HG03045 (cell line): ENCODE results near the gene PDGFRB.

Experiments used
- ATAC-seq: cut with Tn5 transposase; IDR thresholded peaks from one replicate; pipeline ENCODE4 v1.9.1; 2021; ENCODE audit warnings: mild to moderate bottlenecking, moderate library complexity; ENCODE audit not compliant: unreplicated experiment

Gene PDGFRB

DNA sequence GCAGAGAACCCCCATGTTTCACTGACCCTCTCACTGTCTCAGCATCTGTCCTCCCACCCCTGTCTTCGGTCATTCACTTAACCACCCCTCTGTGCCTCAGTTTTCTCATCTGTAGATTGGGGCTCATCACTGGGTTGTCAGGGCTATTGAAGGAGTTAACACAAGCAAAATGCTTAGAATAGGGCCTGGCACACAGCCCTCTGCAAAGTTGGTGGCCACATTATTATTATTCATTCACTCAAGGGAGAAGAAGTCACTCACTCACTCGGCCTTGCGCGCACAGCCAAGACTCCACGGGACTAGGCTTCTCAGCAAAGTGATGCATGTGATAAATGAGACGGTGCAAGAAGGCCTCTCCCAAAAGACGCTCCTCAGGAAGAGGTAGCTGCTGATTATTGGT is 8.0 kb downstream of the PDGFRB start:
- no peak for ATAC-seq

DNA sequence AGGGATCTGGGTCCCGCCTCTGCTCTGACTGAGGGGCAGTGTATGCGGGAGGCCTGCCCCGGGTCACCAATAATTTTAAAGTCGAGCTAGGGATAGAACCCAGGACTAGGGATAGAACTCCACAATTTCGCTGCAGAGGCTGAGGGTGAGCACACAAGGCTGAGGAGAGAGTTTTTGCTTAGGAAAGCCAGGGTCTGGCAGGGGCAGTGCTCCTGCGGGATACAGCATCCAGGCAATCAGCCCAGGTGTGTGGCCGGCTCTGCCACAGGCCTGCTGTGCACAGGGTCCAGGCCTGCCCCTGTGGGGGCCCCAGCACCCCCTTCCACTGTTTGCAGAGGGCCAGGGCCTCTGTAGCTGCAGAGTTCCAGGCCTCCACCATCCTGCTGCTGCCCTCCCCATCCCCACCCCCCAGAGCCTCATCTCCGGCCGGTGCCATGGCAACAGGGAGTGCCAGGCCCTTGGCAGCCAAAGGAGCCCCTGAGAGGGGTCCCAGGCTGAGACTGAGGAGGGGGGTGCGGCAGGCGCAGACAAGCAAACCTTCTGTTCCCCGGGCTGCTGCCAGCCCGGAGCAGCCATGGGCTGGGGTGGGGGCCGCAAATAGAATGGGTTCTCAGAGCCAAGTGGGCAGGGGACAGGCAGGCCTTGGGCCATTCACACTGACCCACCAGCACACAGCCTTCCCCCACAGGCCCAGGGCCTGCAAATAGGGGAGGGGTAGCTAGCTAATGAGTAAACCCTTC is 8.6 kb downstream of the PDGFRB start:
- ATAC-seq = no peak

DNA sequence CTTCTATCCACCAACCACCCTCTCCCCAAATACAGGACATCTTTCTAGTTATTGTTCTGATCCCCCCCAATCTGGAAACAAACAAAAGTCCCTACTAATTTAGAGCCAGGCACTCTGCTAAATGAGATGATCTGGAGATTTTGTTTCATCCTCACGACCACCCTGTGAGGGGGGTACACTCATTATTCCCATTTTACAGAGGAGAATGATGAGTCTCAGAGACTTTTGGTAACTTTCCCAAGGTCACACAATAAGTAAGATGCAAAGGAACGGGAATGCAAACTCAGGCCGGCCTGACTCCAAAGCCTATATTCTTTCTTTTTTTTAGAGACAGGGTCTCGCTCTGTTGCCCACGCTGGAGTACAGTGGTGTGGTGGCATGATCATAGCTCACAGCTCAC is 9.4 kb downstream of the PDGFRB start:
- no peak for ATAC-seq

DNA sequence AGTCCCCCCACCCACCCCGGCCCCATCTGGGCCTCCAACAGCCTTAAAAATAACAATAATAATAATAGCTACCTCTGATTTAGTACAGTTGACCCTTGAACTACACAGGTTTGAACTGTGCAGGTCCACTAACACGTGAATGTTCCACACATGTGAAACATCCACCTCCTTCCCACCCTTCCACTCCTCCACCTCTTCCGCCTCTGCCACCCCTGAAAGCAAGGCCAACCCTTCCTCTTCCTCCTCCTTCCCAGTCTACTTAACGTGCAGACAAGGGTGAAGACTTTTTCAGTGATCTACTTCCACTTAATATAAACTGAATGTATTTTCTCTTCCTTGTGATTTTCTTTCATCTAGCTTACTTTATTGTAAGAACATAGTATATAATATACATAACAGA is 10.8 kb downstream of the PDGFRB start:
- no peak for ATAC-seq

DNA sequence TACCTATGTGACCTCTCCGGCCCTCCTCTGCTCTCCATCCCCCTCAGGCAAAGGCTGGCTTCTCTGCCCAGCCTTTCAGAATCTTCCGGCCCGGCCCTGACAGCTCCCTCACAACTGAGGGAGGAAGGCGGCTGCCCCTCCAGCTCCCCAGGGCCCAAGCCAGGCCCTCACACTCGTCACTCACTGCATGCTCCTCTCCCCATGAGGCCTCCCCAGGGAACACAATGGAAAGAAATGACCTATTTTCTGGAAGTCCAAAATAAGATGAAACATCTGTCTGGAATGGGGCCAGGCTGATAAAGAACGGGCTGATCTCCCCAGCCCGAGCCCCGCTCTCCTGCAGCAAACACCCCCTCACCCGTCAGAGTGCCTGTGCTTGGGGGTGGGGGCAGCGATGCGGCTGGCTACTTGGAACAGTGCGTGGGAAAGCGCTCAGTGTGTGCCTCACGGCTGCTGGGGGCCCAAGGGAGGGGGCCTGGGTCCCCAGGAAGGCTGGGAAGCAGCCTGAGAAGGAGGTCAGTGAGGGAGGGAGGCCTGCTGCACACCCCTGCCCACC is 11.3 kb downstream of the PDGFRB start:
- no peak for ATAC-seq

DNA sequence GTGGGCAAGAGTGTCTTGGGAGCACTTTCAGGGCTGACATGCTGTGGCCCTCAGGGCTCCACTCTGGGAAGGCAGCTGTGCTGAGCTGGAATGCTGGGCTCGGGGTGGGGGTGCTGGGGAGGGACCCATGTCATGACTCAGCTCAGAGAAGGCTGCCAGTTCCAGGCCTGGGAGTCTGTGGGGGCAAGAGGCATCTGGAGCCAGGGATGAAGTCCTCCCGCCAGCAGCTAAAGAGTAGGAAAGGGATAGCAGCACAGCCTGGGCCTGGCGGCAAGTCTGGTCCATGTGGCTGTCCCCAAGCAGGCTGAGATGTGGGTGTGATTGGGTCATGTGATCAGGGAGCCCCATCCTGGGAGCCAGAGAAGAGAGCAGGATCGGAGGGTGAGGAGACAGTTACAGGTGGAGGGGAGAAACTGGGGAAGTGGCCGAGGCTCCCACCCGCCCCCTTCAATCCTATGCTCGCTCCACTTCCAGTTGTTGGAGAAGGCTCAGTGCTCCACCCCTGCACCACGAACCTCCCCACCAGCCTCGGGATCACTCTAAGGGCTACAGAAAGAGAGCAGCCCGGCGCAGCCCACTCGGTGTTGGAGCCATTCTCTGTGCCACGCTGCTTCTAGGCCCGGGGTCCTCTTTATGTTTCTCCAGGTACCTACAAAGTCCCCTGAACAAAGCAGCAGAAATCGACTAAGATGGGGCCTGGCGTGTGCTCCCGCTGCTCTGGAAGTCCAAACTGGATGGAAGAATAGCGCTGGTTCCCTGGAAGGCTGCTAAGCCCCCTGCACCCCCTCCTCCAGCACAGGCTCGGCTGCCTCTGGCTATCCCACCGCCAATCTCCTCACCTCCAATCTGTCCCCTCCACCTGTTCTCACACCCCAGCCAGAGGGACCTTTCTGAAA is 12.0 kb downstream of the PDGFRB start:
- ATAC-seq = no peak

DNA sequence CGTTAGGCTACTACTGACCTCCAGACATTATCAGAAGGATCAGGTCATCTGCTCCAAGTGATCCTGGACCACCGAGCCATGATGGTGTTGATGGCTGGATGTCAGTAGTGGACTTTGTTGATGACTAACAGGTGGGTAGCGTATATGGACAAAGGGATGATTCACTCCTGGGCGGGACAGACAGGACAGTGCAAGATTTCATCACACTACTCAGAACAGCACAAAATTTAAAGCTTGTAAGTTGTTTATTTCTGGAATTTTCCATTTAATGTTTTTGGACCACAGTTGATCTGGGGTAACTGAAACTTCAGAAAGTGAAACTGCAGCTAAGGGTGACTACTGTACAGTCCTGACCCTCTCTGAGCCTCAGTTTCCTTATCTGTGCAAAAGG is 12.7 kb downstream of the PDGFRB start:
- ATAC-seq = no peak

DNA sequence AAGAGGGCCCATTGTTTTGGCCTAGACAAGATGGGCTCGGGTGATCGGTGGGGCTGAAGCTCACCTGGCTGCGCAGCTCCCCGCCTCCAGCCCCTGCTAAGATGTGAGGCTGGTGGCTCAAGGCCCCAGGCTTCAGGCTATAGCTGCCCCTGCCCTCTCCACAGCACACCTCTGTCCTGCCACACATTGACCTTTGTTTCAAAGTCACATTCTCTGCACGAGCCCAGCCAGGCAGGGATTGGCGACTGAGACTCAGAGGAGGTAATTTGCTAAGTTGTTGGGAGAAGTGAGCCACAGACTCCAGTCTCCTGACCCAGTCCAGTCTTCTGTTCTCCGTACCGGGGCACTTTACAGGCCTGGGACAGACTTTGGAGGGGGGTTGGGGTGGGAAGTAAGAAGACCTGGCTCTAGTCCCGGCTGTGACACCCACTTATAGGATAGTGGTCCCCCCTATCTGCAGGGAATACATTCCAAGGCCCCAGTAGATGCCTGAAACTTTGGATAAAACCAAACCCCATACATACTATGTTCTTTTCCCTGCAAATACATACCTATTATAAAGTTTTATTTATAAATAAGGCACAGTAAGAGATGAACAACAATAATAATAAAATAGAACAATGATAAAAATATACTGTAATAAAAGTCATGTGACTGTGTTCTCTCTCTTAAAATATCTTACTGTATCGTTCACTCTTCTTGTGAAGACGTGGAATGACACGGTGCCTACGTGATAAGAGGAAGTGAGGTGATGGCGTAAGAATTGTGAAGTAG is 13.3 kb downstream of the PDGFRB start:
- no peak for ATAC-seq

DNA sequence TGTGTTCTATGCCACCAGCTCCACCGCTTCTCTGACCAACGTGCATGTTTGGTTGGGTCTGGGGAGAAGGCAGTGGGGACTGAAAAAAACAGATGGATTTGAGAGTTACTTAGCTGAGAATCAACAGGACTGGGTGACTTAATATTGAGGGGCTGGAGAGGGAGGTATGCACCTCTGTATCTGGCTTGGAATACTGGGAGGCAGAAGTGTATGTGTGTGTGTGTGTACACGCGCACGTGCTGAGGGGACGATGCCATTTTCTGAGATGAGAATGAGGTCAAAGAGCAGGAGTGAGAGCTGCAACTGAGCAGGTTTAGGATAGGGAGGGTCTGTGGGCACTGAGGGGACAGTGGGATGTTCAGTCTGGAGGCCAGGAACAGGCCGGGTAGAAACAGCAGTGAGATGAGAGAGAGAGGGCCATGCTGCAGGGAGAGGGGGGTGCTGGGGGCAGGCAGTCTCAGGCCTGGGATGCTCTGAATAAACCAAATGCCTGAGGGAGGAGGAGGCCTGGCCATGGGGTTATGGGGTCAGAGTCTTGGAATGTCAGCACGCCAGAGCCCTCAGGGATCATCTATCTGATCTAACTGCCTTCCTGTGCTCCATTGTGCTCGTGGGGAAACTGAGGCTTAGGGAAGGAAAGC is 14.0 kb downstream of the PDGFRB start:
- no peak for ATAC-seq

DNA sequence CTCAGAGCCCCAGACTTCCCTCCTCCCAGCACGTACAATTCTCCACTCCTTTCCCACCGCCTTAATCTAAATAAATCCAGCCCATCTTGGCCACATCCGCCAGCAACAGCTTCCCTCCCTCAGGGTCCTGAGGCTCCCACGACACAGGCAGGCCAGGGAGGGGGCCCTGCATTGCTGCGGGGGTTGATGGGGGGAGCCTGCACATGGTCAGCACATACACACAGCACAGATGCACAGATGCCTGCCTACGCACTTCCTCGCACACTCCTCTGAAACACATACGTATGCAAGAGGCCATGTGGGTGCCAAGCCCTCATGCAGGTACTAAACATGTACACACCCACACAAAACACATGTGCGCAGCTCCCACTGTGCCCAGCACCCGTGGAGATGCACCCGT is 14.8 kb downstream of the PDGFRB start:
- ATAC-seq = no peak

DNA sequence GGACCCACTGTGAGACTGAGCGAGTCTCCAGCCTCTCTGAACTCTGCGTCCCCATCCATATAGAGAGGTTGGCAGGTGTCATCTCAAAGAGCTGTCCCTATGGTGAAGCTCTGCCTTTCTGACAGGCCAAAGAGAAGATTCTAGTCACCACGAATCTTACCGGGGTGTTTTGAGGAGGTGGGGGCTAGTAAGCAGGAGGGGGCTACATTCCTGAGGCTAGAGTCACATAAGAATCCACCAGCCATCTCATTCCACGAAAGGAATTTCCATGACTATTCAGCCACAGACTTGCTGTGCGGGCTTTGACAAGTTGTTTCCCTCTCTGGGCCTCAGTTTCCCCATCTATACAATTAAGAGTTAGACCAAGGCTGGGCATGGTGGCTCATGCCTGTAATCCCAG is 16.3 kb downstream of the PDGFRB start:
- no peak for ATAC-seq

DNA sequence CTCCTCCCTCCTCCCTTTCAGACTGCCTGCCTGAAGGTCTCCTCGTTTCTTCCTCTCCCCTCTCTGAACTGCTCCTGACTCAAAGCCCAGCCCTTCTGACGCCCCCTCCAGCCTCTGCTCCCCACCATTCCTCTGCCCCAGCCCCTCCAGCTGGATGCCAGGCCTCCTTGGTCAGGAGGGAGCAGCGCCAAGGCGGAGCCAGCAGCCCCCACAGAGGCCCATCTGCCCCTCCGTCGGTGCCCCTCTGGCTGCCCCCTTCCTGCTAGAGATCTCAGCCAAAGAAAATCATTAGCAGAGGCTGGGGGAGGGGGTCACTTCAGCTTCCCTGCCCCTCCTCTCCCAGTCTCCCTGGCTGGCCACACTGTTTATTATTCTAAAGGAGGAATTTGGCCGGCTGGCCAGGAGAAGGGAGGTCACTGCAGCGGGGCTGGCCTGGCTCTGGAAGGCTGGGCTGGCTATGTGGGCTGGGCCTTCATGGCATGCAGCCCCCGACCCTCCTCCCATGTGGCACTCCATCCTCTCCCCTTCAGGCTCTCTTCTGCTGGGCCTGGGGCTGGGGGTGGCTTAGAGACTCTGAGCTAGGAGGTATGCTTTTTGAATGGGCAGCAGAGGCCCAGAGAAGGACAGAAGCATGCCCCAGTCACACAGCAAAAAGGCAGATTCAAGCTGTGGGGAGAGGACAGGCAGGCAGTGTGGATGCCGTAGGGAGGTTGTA is 16.9 kb downstream of the PDGFRB start:
- ATAC-seq = no peak

DNA sequence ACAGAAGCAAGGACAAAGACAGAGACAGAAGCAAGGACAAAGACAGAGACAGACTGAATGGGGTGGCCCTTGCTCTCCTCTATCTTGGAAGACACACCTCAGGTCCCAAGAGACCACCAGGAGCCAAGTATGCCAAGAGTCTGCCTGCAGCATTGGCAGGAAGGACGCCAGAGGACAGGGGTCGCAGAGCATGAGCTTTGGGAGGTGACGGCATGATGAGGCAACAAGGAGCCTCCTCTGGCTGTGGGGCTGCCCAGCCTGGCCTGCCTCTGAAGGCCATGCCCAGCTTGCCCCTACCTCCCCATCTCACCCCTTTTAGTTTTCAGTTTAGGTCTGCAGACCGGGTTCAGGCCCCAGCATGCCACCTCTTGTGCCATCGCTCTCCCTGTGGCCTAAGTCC is 17.6 kb downstream of the PDGFRB start:
- ATAC-seq = no peak

DNA sequence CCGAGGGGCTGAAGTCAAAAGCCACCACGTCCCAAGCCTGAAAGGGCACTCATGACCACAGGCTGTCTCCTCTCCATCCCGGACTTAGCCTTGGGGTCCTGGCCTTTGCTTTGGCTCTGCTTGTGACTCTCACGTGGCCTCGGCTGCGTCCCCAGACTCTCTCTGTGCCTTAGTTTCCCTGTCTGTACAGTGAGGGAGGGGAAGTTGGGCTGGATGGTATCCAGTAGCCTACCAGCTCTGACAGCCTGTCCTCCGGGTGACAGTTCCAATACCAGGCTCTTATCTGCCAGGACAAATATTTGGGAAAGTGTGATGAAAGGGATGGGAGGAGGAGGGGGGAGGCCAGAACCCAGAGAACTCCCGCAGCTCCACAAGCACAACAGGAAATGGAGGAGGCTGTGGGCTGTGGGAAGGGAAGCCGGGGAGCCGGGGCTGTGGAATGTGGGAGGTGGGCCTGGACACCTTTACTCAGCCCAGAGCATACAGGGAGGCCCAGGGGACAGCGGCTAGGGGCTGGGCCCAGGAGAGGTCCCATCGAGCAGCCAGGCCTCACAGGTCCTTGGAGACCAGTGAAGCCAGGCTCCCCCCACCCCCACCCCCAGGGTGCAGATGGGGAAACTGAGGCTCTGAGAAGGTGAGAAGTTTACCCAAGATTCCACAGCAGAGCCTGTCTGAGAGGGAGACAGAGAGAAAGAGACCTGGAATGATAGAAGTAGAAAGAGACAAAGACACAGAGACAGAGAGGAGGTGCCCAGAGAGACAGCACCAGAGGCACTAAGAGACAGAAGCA is 18.3 kb downstream of the PDGFRB start:
- no peak for ATAC-seq

DNA sequence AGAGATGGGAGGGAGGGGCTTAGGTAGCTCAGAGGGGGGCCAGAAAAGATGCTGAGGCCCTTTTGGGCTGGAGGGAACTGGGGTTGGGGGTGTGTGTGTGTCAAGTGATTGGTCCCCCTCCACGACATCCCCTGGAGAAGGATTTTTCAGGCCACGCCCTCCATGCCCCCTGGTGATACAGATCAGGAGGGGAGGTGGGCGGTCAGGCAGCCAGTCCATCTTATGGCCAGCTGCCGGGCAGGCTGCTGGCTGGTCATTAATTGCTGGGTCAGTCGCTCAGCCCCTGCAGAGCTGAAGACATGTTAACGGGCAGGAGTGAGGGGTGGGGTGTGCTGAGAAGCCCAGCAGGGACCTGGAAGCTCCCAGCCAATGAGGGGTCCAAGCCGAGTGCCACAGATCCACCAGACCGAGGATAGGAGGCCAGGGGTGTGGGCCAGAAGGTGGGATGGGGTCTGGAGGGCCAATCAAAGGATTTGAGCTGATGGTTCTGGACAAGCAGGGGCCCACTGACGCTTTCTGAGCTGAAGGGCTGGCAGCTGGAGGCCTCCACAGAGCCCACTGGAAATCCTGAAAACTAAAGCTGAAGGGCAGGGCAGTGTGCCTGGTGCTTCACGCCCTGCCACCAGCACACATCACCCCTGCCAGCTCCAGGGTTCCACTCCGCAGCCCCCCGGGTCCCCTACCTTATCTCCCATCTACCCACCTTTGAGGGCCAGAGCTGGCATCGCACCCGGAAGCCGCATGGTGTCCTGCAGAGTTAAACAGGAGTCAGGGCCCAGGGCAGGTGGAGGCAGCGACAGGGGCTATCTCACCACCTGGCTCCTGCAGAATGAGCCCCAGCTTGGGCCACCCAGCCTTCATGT is 19.1 kb downstream of the PDGFRB start:
- ATAC-seq = no peak

DNA sequence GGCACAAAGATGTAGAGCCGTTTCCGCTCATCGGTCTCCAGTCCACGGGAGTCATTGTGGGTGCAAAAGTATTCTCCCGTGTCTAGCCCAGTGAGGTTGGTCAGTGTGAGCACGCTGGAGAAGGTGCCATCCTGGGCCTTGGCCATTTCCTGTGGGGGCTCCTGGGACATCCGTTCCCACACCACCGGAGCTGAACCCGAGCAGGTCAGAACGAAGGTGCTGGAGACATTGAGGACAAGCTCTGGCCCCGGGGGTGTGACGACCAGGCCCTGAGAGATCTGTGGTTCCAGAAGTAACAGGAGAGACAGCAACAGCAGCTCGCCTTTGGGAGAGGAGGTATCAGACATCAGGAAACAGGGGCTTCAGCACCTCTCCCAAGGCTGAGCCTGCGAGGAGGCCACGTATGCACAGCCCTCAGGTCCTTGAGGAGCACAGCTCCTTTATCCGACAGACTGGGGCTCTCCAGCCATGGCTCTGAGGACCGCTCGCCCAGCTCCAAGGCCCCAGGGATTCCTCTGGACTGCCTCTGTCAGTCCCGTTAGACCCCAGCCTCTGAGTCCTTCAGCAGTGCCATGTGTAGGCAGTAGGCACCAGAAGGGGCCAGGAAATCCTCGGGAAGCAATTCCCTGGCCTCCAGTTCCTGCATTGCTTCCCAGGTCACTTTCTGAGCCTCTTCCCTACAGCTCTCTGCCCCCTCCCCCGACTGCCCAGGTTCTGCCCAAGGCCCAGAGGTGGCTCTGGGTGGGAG is 19.9 kb downstream of the PDGFRB start:
- no peak for ATAC-seq

DNA sequence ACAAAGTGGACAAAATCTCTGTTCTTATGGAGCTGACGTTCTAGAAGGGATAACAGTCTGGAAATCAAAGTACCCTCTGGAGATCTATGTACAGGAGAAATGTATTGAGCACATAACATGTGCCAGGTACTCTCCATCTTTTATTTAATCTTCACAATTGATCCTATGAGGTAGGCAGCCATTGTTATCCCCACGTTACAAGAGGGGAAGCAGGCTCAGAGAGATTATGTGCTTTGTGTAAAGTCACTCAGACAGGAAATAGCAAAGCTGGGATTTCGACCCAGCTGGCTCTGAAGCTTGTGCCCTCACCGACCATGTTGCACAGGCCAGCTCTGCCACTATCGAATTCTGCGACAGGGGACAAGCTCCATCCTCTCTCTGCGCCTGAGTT is 21.5 kb downstream of the PDGFRB start:
- no peak for ATAC-seq
